GM21423 (cell line): ENCODE measurements around the gene DUXA.
"Not testable (repeated sequence)": the region's sequence is repeated elsewhere in the genome, so short reads cannot be mapped to it uniquely, and the experiment has no call there.

Experiments used
- ATAC-seq: cut with Tn5 transposase; IDR thresholded peaks from one replicate; pipeline ENCODE4 v1.9.1; 2021; ENCODE audit warnings: mild to moderate bottlenecking, moderate library complexity; ENCODE audit not compliant: unreplicated experiment

DUXA gene

DNA sequence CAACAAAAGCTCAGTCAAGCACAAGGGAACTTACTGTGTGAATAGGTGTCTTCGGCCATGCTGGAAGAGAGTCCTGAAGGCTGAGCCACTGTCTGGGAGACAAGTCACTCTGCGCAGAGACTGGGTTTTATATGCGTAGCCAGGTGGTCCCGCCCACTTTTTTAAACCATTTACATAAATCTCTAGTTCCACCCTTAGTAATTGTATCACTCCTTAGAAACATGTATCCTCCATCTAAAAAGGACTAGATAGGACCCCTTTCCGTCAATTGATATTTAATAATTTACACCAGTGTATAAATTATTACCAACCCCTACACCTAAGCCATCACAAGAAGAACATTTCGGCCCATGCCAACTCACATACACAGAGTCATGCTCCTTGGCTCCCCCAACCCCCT lies at the start of gene DUXA:
Gene DUXA, minus strand, starts transcription at position 101 of the 400 bp plus-strand sequence. Its CDS starts 42 bp downstream, at position 59.
- no peak for ATAC-seq

DNA sequence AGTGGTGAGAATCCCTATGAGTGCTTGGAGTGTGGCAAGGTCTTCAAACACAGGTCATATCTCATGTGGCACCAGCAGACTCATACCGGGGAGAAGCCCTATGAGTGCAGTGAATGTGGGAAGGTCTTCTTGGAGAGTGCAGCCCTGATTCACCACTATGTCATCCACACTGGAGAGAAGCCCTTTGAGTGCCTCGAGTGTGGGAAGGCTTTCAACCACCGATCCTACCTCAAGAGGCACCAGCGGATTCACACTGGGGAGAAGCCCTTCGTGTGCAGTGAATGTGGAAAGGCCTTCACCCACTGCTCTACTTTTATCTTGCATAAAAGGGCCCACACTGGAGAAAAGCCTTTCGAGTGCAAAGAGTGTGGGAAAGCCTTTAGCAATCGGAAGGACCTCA lies 44.8 kb upstream of the DUXA start:
- no peak for ATAC-seq

DNA sequence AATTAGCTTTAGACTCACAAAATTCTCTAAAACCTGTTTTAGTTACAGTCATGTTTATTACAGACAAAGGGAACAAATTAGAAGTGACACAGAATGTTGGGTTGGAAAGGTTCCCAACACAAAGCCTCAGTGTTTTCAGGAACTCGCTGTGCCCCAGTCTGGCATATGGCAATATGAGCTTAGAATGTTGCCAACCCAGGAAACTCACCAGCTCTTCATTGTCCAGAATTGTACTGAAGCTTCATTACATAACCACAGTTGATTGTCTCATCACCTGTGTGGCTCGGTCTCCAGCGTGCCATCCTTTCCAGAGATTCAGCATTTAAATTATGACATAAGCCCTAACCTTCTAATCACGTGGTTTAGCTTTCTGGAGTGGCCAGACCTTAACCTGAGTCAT lies 43.1 kb upstream of the DUXA start:
- ATAC-seq = no peak

DNA sequence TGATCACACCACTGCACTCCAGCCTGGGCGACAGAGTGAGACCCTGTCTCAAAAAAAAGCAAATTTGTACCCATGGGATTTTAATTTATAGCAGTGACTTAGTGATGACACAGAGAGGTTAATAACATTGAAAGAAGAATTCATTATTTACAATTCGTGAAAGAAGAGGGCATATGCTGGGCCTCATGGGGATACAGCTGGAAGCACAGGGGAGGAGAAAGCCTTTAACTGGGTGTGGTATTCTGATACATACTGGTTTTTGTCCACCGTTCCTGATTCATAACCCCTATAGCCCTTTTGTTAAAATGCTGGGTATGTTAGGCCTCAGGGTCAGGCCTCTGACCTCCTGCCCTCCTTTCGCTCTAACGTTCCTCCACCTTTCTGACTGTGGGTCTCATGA lies 34.9 kb upstream of the DUXA start:
- ATAC-seq = no peak

DNA sequence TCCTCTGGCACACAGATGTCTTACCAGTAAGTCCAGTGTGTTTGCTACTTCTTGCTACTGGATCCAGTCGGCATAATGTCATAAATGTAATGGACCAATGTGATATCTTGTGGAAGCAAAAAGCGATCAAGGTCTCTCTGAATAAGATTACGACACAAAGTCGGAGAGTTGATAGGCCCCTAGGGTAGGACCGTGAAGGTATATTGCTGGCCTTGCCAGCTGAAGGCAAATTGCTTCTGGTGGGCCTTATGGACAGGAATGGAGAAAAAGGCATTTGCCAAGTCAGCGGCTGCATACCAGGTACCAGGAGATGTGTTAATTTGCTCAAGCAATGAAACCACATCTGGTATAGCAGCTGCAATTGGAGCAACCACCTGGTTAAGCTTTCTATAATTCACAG lies 30.6 kb upstream of the DUXA start:
- ATAC-seq = not testable (repeated sequence)

DNA sequence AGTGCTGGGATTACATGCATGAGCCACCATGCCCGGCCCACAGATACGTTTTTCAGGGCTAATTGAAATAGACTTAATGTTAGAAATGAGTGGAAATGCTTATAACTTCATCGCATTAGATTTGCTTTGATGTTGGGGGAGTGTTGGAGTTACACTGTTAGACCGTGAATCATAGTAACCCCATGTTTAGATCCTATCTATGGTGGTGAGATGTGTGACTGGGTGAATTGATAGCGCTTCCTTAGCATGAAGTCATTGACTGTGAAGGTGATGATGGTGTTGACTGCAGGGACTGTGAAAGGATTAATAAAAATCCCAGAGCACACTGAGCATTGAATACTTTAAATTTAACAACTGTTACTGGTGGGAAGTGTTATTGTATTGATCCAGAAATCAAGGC lies 25.7 kb upstream of the DUXA start:
- no peak for ATAC-seq

DNA sequence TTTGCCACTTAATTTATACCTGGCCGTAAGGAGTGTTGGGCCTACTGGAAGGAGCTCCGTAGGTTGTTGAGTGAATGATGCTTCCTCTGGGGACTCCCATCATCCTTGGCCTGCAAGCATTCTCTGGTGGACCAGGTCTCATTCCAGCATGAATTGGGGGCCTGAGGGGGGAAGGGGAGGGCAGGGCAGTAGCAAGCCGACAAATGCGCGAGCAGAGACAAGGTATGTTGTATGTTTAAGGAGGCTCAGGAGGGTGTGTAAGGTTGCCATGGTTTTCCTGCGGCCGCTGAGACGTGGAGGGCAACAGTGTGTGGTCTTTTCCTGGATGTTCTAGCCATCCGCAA lies 24.8 kb upstream of the DUXA start:
- ATAC-seq = no peak

DNA sequence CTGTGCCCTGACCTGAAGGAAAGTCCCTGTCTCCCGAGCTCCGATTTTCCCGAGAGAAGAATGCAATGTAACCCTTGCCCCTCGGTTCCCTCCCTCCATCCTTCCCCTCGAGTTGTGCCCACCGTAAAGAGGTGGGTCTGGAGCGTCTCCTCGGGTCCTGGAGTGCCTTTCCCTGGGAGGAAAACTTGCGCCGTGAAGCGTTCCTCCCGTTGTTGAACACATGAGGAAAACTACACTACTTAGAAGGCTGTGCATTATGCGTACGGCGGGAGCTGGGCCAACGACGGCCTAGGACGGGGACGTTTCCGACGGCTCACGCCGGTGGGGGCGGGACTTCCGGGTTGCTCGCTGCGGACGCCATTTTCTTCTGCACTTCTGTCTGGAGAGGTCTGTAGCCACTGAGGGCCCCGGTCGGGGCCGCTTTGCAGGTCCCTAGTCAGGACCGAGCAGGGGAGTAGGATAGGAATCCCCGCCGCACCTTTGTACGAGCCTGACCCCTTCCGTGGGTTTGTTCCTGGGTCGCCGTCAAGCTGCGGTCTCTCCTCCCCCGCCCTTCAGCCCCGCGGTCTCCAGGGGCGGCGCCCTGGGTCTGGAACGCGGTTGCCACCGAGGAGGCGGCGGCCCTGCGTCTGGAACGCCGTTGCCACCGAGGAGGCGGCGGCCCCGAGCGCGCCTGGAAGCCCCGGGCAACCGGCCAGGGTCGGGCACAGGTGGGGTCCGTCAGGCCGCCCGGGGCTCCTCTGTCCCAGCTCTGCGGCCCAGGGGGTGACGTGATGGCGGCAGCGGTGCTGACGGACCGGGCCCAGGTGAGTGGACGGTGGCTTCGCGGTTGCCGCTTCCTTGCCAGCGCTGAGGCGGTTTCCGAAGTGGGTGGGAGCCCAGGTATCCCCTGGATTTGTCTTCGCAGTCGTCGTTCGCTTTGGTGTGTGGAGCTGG lies 24.1 kb upstream of the DUXA start, which contains the start of gene ZNF264:
Gene ZNF264, plus strand, starts transcription at position 360 of the 936 bp plus-strand sequence. Its CDS starts 414 bp downstream, at position 774.
- ATAC-seq = peak; percentile 85

DNA sequence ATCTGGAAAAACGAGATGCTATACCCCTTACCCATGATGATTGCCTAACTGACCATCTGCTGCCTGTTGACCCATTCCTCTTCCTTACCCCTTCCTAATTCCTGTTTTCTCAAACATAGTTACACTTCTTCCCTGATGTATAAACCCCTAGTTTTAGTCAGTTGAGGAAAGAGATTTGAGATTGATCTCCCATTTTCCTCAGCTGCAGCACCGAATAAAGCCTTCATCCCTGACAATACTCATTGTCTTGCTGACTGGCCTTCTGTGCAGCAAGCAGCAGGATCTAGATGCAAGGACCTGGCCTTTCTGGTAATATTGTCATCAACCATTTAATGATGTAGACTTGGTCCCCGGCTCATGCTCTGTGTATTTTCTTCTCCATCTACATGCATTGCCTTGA lies 23.0 kb upstream of the DUXA start:
- no peak for ATAC-seq

DNA sequence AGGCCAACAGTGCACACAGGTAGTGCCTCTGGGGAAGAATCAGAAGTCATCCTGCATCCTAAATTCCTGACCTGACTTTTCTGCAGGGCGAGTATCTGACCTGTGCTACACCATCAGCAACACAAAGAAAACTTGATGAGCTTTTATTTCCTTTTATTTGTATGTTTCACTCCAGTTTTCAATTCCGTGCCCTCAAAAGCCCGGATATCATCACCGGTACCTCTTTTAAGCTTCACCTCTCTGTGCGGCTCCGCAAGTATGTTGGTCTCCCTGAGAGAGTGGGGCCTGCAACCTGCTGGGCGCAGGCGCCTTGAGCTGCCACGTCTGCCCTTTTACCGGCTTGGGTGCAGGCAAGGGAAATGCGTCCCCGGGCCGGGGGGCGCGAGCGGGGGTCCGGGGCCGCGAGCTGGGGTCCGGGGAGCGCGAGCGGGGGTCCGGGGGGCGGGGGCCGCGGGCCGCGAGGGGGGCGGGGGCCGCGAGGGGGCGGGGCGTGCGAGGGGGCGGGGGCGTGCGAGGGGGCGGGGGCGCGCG lies 4.3 kb upstream of the DUXA start:
- ATAC-seq = no peak

DNA sequence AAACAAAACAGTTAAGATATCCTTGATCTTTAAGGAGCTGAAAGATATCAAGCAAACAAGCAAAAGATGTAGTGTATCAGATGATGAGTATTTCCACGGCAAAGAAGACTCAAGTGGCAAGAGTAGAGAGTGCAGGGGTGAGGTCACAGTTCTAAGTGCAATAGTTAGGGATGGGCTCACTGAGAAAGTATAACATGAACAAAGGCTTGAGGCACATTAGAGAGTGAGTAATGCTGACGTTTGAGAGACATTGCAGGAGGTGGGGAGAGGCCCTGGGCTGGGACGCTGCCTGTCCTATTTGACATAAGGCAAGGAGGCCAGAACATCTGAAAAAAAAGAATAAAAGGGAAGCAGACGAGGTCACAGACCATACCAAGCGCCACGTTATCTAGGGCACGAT lies 1.4 kb downstream of the DUXA start:
- no peak for ATAC-seq

DNA sequence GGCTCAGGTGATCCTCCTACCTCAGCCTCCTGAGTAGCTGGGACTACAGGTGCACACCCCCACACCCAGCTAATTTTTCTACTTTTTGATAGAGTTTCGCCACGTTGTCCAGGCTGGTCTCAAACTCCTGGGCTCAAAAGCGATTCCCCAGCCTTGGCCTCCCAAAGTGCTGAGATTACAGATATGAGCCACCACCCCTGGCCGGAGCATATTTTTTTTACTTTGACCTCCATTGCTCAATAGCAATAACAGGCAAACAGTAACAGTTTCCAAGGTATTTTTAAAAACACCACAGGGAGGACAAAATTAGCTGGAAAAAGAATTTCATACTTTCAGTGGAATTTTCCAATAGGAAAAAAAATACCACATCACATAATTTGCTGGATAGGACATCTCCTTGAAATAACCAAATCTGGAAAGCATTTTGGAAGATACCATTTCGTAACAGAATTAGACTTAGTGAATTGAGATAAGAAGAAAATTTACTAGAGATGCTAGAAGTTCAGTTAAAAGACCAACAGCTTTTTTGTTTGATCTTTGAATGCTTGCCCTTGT lies 5.2 kb downstream of the DUXA start:
- ATAC-seq = no peak

DNA sequence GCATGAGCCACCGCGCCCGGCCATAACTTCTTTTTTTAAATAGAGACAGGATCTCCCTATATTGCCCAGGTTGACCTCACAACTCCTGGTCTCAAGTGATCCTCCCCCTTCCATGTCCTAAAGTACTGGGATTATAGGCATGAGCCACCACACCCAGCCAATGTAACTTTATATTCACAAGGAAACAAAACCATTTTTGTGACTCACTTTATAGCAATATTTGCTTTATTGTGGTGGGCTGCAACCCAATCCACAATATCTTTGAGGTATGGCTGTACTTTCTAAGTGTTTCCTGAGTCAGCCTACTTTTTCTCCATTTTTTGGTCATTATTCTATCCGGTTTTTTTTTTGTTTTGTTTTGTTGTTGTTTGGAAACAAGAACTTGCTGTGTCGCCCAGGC lies 14.4 kb downstream of the DUXA start:
- ATAC-seq = no peak

DNA sequence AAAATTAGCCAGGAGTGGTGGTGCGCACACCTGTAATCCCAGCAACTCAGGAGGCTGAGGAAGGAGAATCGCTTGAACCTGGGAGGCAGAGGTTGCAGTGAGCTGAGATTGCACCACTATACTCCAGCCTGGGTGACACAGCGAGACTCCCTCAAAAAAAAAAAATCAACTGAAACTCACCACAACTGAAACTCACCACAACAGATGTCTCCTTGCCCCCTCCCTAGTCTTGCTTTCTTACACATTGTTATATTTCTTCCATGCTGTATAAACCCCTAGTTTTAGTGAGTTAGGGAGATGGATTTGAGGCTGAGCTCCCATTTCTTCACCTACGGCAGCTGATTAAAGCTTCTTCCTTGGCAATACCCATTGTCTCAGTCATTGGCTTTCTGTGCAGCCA lies 25.6 kb downstream of the DUXA start:
- no peak for ATAC-seq

DNA sequence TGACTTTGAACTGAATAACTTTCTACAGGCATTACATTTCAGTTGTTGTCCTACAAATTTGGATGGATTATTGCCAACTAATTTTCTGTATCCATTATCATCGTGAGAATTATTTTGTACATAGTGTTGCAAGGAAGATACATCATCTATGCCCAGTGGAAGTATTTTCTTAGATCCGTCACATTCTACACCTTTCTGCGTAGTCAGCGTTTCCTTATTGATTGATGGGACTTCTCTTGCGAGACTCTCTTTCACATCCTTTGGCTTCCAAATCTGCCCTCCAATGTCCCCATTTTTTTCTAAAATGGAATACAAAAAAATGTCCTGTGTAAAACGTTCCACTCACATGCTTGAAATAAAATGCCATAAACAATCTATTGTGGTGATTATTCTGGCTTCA lies 31.5 kb downstream of the DUXA start:
- no peak for ATAC-seq

DNA sequence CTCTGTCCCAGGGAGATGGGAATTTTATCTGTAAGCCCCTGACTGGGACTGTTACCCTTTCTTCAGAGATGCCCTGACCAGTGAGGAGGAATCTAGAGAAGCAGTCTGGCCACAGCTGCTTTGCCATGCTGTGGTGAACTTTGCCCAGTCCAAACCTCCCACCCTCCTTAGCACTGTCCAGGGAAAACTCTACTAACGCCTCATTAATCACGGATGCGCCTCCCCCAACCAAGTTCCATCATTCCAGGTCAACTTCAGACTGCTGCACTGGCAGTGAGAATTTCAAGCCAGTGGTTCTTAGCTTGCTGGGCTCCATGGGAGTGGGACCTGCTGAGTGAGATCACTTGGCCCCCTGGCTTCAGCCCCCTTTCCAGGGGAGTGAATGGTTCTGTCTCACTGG lies 39.9 kb downstream of the DUXA start:
- ATAC-seq = not testable (repeated sequence)

DNA sequence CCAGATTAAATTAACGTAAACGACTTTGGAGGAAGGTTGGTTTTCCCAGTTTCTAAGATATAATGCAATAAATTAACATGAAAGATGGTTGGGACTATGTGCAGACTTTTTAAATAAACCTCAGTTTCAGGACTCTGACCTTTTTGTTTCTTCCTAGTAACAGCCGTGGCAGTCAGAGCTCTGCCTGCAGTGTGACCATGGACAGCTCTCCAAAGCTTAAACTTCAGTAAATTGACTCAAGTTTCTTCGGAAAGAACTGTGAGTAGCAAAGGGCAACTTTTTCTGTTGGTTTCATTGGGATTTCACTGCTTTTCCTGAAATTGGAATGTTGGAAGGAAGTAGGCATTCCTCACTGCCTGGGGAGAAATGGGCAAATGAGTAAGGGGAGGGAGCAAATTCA lies 43.4 kb downstream of the DUXA start:
- ATAC-seq = no peak

DNA sequence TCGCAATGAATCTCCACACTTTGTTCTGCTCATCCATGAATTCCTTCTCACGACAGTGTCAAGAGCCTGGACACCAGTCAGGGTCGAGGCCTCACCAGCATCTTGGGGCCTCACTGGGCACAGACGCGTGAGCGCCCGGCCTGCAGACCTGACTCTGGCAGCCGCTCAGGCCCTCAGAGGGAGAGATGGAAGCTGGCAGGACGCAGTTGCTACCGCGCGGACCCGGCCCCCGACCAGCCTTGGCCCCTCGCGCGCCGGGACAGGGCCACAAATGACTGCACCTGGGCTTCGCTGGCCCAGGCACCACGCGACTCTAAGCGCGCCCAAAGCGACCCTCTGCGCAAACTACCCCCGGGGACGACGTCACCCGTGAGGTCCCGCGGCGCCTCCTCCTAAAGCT lies 48.4 kb downstream of the DUXA start:
- no peak for ATAC-seq

DNA sequence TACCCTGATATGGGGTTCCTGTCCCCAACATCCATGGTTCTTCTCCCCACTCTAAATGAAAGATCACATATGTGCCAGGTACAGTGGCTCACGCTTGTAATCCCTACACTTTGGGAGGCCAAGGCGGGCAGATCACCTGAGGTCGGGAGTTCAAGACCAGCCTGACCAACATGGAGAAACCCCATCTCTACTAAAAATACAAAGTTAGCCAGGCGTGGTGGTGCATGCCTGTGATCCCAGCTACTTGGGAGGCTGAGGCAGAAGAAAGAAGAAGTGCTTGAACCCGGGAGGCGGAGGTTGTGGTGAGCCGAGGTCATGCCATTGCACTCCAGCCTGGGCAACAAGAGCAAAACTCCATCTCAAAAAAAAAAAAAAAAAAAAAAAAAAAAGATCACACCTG lies 53.8 kb downstream of the DUXA start:
- not testable (repeated sequence) for ATAC-seq

DNA sequence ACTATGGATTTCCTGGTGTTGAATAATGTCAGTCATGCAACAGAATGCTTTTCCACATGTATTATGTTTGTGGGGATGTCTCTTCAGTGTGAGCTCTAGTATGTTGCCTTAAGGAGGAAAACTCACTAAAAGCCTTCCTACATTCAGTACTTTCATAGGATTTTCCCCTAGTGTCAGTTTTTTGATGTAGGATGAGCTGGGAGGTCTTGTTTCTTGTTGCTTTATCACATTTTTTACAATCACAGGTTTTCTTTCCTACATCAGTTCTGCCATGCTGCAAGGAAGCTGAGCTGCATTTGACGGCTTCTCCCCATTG lies 56.0 kb downstream of the DUXA start:
- no peak for ATAC-seq

DNA sequence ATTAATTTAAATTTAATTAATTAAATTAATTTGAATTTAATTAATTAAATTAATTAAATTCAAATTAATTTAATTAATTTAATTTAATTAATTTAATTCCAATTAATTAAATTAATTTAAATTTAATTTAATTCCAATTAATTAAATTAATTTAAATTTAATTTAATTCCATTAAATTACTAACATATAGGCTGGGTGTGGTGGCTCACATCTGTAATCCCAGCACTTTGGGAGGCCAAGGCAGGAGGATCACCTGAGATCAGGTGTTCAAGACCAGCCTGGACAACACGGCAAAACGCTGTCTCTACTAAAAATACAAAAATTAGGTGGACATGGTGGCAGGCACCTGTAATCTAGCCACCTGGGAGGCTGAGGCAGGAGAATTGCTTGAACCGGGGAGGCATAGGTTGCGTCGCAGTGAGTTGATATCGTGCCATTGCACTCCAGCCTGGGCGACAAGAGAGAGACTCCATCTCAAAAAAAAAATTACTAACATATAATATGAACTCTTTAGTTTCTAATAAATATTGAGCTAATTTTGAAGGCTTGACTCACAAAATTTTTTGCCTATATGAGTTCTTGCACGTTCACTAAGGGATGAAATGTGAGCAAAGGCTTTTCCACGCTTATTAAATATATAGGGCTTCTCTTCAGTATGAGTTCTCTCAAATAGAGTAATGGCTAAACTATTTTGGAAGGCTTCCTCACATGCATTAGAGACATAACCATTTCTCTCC lies 56.5 kb downstream of the DUXA start:
- ATAC-seq = no peak
